GM12801 (cell line): ENCODE data around the gene SSR1.

Source experiments
- CTCF ChIP-seq: IDR thresholded peaks from one replicate; pipeline ENCODE4 v1.5.1; 2011; ENCODE audit warnings: control low read depth; ENCODE audit not compliant: insufficient read length; ENCODE audit errors: extremely low read depth

The SSR1 gene

GRCh38 chr6:7249946-7250643 lies 62.9 kb downstream of the SSR1 start:
- TF ChIP-seq CTCF, result no peak

GRCh38 chr6:7249391-7249790 lies 63.6 kb downstream of the SSR1 start:
- no peak for TF ChIP-seq CTCF

GRCh38 chr6:7247828-7248227 lies 65.2 kb downstream of the SSR1 start:
- TF ChIP-seq CTCF, result no peak

GRCh38 chr6:7247179-7247456 lies 65.9 kb downstream of the SSR1 start:
- no peak for TF ChIP-seq CTCF

- no peak for TF ChIP-seq CTCF
These were observed 66.4 kb downstream of the SSR1 start for GRCh38 chr6:7246401-7247178.

GRCh38 chr6:7245668-7246393 lies 67.2 kb downstream of the SSR1 start:
- no peak for TF ChIP-seq CTCF

- TF ChIP-seq CTCF, result peak; percentile 39
These were observed 69.6 kb downstream of the SSR1 start for GRCh38 chr6:7243179-7243981.
